GM18519 (cell line): ENCODE measurements around the gene TP73.

Experiments used
- ATAC-seq: cut with Tn5 transposase; IDR thresholded peaks from one replicate; pipeline ENCODE4 v1.9.1; 2021; ENCODE audit warnings: mild to moderate bottlenecking, moderate library complexity; ENCODE audit not compliant: unreplicated experiment, low FRiP score

Gene TP73

GRCh38 chr1:3669421-3669821 is 17.1 kb downstream of the TP73 start:
- ATAC-seq: no peak

- ATAC-seq: no peak
Observed at GRCh38 chr1:3669971-3670431, 17.7 kb downstream of the TP73 start.

- no peak for ATAC-seq
Observed at GRCh38 chr1:3670823-3671265, 18.5 kb downstream of the TP73 start.

GRCh38 chr1:3671371-3672180 is 19.3 kb downstream of the TP73 start:
- ATAC-seq: no peak

- ATAC-seq: no peak
Observed at GRCh38 chr1:3672231-3672970, 20.1 kb downstream of the TP73 start.

- ATAC-seq: no peak
Observed at GRCh38 chr1:3672971-3673361, 20.6 kb downstream of the TP73 start.

GRCh38 chr1:3673381-3674099 is 21.2 kb downstream of the TP73 start:
- no peak for ATAC-seq

- ATAC-seq: no peak
Observed at GRCh38 chr1:3674100-3675094, 22.1 kb downstream of the TP73 start.

- no peak for ATAC-seq
Observed at GRCh38 chr1:3675436-3675835, 23.1 kb downstream of the TP73 start.

- peak; percentile 43 for ATAC-seq
Observed at GRCh38 chr1:3676581-3677470, 24.5 kb downstream of the TP73 start.

GRCh38 chr1:3677484-3677883 is 25.2 kb downstream of the TP73 start:
- ATAC-seq: no peak

- ATAC-seq: no peak
Observed at GRCh38 chr1:3678361-3679097, 26.2 kb downstream of the TP73 start.

GRCh38 chr1:3679098-3679555 is 26.8 kb downstream of the TP73 start:
- no peak for ATAC-seq

GRCh38 chr1:3679799-3680453 is 27.6 kb downstream of the TP73 start:
- no peak for ATAC-seq

GRCh38 chr1:3680488-3681230 is 28.3 kb downstream of the TP73 start:
- no peak for ATAC-seq

- ATAC-seq: no peak
Observed at GRCh38 chr1:3681231-3681897, 29.0 kb downstream of the TP73 start.
